HTR-8/SVneo (cell line): ENCODE measurements around the gene NCOA1.
"Not testable (repeated sequence)": the region's sequence is repeated elsewhere in the genome, so short reads cannot be mapped to it uniquely, and the experiment has no call there.

Experiments
- DNase-seq: peaks from one replicate; pipeline ENCODE4 v3.0.0; 2011; ENCODE audit warnings: low spot score, mixed read lengths; ENCODE audit not compliant: insufficient read length
- FAIRE-seq: peaks from 2 replicates; lab custom pipeline; 2011; peaks lifted over from hg19 to GRCh38; lab: Jason Lieb, UNC

The NCOA1 gene

GRCh38 chr2:24490690-24491541, at the start of gene NCOA1:
TSS of gene NCOA1 (plus strand) at chr2:24491254. CDS start at chr2:24658678, 167,424 bp downstream.
- DNase-seq (peak; percentile 89), FAIRE-seq (peak; percentile 26)

GRCh38 chr2:24448797-24449196, 42.3 kb upstream of the NCOA1 start:
- FAIRE-seq: no peak
- DNase-seq: no peak

- no peak for FAIRE-seq
These were observed 41.7 kb upstream of the NCOA1 start for GRCh38 chr2:24449344-24449743.

GRCh38 chr2:24451805-24452501, 39.1 kb upstream of the NCOA1 start:
- DNase-seq: no peak
- no peak for FAIRE-seq

More at GRCh38 chr2:24449344-24449743, 41.7 kb upstream of the NCOA1 start:
- no peak for DNase-seq

- FAIRE-seq: no peak
These were observed 38.6 kb upstream of the NCOA1 start for GRCh38 chr2:24452502-24452885.

GRCh38 chr2:24453379-24454073, 37.5 kb upstream of the NCOA1 start:
- DNase-seq (no peak), FAIRE-seq (no peak)

More at GRCh38 chr2:24452502-24452885, 38.6 kb upstream of the NCOA1 start:
- DNase-seq: no peak

- no peak for FAIRE-seq
These were observed 36.8 kb upstream of the NCOA1 start for GRCh38 chr2:24454294-24454693.

GRCh38 chr2:24456599-24457556, 34.2 kb upstream of the NCOA1 start:
- FAIRE-seq: no peak

More at GRCh38 chr2:24454294-24454693, 36.8 kb upstream of the NCOA1 start:
- no peak for DNase-seq

GRCh38 chr2:24457696-24458386, 33.2 kb upstream of the NCOA1 start:
- DNase-seq (no peak), FAIRE-seq (no peak)

More at GRCh38 chr2:24456599-24457556, 34.2 kb upstream of the NCOA1 start:
- DNase-seq: peak; percentile 87

- no peak for FAIRE-seq
These were observed 31.6 kb upstream of the NCOA1 start for GRCh38 chr2:24459224-24460161.

GRCh38 chr2:24461685-24462084, 29.4 kb upstream of the NCOA1 start:
- DNase-seq: no peak
- FAIRE-seq: no peak

More at GRCh38 chr2:24459224-24460161, 31.6 kb upstream of the NCOA1 start:
- DNase-seq: no peak

- FAIRE-seq: no peak
These were observed 27.8 kb upstream of the NCOA1 start for GRCh38 chr2:24463271-24463670.

GRCh38 chr2:24466871-24467870, 23.9 kb upstream of the NCOA1 start:
- no peak for DNase-seq
- FAIRE-seq: peak; percentile 13

More at GRCh38 chr2:24463271-24463670, 27.8 kb upstream of the NCOA1 start:
- DNase-seq: no peak

GRCh38 chr2:24468453-24468852, 22.6 kb upstream of the NCOA1 start:
- not testable (repeated sequence) for DNase-seq, FAIRE-seq

- FAIRE-seq (no peak), DNase-seq (no peak)
These were observed 21.9 kb upstream of the NCOA1 start for GRCh38 chr2:24469148-24469650.

GRCh38 chr2:24471662-24472061, 19.4 kb upstream of the NCOA1 start:
- FAIRE-seq (no peak), DNase-seq (no peak)
